AG04449 (cell line): ENCODE results near the gene HBM.
"Not testable (repeated sequence)": the region's sequence is repeated elsewhere in the genome, so short reads cannot be mapped to it uniquely, and the experiment has no call there.

ENCODE experiments used
- CTCF ChIA-PET: fragments of 350-600 bp; formaldehyde crosslinking; extraction: SDS; loops from one replicate; lab custom pipeline; 2021; ENCODE audit warnings: antibody characterized with exemption; lab: Yijun Ruan, JAX
- POLR2A ChIA-PET: fragments of 400-600, 350-600 bp; formaldehyde crosslinking; extraction: SDS; loops from one replicate; lab custom pipeline; 2020; ENCODE audit warnings: antibody characterized with exemption, inconsistent platforms; lab: Yijun Ruan, JAX
- DNase-seq: peaks from one replicate; pipeline ENCODE4 v3.0.0-alpha.2; 2010; ENCODE audit warnings: low read depth, low spot score
- H3K4me3 ChIP-seq: 2 replicates; pipeline ENCODE4 v1.5.1; 2011; ENCODE audit warnings: low read depth, mild to moderate bottlenecking, control low read depth, low read length
- TF ChIP-seq, protein P1 (sequence below): IDR thresholded peaks from one replicate; pipeline ENCODE4 v1.5.1; 2011; ENCODE audit warnings: mild to moderate bottlenecking, moderate library complexity, low read length, control low read depth, inconsistent platforms; ENCODE audit not compliant: insufficient read depth; ENCODE audit errors: missing control alignments

HBM gene

DNA sequence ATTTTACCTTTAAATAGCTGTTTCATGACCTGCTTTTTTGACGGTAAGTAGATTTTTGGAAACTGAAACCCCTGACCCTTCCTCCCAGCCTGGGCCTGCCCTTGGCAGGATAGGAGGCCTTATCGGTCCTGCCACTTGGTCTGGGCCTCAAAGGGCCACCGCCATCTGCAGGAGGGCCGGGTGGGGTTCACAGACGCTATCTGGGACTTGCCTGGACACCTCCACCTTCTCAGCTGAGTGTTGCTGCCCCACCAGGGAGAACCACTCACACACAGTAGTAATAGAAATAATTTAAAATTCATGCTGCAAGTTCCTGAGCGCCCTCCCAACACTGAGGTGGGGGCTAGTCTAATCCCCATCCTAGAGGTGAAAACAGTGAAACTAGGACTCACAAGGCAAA is 22.7 kb upstream of the HBM start:
- TF ChIP-seq, protein P1, sequence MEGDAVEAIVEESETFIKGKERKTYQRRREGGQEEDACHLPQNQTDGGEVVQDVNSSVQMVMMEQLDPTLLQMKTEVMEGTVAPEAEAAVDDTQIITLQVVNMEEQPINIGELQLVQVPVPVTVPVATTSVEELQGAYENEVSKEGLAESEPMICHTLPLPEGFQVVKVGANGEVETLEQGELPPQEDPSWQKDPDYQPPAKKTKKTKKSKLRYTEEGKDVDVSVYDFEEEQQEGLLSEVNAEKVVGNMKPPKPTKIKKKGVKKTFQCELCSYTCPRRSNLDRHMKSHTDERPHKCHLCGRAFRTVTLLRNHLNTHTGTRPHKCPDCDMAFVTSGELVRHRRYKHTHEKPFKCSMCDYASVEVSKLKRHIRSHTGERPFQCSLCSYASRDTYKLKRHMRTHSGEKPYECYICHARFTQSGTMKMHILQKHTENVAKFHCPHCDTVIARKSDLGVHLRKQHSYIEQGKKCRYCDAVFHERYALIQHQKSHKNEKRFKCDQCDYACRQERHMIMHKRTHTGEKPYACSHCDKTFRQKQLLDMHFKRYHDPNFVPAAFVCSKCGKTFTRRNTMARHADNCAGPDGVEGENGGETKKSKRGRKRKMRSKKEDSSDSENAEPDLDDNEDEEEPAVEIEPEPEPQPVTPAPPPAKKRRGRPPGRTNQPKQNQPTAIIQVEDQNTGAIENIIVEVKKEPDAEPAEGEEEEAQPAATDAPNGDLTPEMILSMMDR = no peak
- POLR2A ChIA-PET = no interaction called here
- CTCF ChIA-PET = interaction anchor here (0.6 to 3.2 kb wide), 7 partner anchors 11 to 46 kb away, joined by 3 to 10 read pairs (median 4); partner anchors contain the start of gene HBQ1
- H3K4me3 ChIP-seq = no peak overlapping the region
- DNase-seq = no peak

DNA sequence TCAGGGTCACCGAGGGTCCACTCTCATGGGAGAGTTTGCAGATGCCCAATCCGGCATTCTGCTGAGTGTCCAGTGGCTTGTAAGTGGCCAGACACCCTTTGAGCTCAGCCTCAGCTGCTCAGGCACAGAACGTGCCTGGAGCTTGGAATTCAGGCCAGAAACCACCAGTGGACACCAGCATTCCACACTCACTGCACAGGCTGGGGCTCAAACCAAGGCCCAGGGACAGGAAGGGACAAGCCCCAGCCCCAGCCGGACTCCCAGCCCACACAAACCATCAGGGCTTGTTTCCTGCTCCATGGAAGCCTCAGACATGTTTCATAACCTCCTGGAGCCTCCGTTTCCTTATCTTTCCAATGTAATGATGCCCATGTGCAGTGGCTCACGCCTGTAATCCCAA is 22.3 kb upstream of the HBM start:
- DNase-seq = no peak
- POLR2A ChIA-PET = no interaction called here
- CTCF ChIA-PET = interaction anchor here (0.7 to 3.2 kb wide), 5 partner anchors 26 to 47 kb away, joined by 3 to 10 read pairs (median 5); partner anchors contain the start of gene HBQ1
- H3K4me3 ChIP-seq = no peak overlapping the region
- TF ChIP-seq, protein P1 = no peak

DNA sequence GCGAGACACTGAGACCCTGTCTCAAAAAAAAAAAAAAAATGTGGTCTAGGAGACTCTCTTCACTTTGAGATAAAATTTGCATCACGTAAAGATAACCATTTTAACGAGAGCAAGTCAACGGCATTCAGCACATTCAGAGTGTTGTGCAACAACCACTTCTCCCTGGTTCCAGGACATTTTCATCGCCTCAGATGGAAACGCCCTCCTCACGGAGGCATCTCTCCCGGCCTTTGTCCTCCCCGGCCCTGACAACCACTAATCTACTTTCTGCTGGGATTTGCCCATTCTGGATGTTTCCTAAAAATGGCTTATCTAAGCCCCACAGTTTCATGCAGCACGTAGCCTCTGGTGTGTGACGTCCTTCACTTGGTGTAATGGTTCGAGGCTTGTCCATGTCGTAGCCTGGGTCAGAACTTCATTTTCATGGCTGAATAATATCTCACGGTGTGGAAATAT is 21.0 kb upstream of the HBM start:
- TF ChIP-seq, protein P1 = no peak
- ChIA-PET CTCF (no interaction called here), POLR2A (interaction anchor here (0.6 kb wide), 1 partner anchor 40 kb away, joined by 3 read pairs; no protein-coding TSS in a partner anchor)
- H3K4me3 ChIP-seq = no peak overlapping the region
- no peak for DNase-seq

DNA sequence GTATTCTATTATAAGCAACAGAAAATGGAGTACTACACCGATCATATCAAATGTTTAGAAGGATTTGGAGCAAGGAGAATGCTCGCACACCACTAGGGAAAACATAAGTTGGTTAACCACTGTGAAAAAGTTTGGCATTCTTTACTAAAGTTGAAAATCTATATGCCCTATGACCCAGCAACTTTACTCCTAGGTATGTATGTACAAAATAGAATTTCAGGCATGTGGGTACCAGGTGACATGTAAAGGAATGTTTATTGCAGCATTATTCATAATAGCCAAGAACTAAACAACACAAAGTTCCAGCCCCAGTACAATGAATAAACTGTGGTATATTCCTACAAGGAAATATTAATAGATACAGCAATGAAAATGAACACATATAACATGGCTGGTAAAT is 19.1 kb upstream of the HBM start:
- ChIA-PET CTCF (no interaction called here), POLR2A (no interaction called here)
- TF ChIP-seq, protein P1 = no peak
- no peak overlapping the region for H3K4me3 ChIP-seq
- no peak for DNase-seq

DNA sequence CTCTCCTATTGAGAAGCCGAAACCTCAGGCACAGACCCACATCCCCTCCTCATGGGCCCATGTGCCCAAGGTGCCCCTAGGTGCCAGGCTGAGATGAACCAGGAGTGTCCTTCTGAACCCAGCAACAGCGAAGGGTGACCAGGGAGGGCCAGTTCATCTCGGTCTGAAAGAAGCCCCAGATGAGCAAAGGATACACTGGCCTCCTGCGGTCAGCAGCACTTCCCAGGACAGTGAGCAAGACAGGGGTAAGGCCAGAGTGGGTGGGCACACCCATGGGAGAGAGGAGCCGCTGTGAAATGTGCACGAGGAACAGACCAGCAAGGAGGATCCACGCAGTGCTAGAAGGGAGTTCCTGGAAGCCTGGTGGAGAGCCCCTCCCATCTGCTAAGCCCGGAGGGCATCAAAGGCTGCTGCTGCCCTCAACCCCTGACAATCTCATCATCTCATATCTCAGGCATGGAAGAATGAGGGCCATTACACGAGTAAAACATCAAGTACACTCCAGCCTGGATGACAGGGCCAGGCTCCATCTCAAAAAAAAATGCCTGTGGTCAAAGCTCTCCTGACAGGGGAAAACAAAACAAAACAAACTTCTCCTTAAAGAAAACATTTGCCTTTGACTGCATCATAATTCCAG is 16.6 kb upstream of the HBM start:
- peak; percentile 16 for DNase-seq
- POLR2A ChIA-PET = no interaction called here
- CTCF ChIA-PET = interaction anchor here (1.1 to 2.4 kb wide), 2 partner anchors 32 to 42 kb away, joined by 4 to 8 read pairs; partner anchors contain the start of gene HBQ1
- TF ChIP-seq, protein P1 = no peak
- H3K4me3 ChIP-seq = no peak overlapping the region

DNA sequence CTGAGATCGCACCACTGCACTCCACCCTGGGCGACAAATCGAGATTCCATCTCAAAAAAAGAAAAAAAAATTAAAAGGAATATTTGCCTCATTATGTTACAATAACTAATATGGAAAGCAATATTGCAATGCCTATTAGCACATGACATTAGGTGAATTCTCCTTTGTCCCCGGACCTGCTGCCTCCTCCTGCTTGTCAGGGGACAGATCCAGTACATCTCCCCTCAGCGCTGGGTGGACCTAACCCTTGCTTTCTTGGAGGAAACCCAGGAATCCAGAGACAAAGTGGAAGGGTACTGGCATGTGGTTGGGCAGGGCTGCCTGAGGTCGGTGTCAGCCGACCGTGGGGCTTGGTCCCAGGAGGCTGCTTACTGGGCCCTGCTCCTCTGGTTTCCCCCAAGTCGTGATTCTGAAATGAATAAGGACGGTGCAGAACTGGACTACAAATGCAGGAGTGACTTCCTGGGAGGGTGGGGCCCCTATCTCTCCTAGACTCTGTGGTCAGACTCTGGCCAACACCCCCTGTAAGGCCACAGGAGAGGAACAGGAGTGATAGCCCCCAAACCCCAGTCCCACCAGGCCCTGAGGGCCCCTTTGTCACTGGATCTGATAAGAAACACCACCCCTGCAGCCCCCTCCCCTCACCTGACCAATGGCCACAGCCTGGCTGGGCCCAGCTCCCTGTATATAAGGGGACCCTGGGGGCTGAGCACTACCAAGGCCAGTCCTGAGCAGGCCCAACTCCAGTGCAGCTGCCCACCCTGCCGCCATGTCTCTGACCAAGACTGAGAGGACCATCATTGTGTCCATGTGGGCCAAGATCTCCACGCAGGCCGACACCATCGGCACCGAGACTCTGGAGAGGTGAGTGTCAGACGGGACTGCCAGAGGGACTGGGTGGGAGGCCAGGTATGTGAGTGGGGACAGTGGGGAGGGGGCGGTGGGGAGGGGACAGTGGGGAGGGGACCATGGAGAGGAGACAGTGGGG is 13.3 kb upstream of the HBM start, which contains the start of gene HBZ:
HBZ (plus strand) TSS at position 504 of the 988 bp plus-strand sequence; CDS start at position 770, 266 bp downstream.
- DNase-seq = no peak
- TF ChIP-seq, protein P1 = no peak
- POLR2A ChIA-PET = no interaction called here
- CTCF ChIA-PET = no interaction called here
- no peak within 1 kb of the TSS for H3K4me3 ChIP-seq

DNA sequence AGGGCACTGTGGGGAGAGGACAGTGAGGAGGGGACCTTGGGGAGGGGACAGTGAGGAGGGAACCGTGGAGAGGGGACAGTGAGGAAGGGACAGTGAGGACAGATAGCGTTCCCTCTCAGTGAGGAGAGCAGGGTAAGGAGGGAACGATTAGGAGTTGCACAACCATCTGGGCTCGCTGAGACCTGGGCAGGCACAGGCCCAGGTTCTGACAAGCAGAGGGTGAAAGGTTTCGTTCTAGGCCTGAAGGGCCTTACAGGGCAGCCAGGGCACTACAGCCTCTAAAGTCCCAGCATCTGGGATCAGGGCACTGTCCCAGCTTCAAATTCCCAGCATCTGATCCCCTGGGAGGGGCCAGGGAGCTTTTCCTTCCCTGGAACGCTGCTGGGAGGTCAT is 12.7 kb upstream of the HBM start:
- DNase-seq, POLR2A ChIA-PET, H3K4me3 ChIP-seq, CTCF ChIA-PET: not testable (repeated sequence)

DNA sequence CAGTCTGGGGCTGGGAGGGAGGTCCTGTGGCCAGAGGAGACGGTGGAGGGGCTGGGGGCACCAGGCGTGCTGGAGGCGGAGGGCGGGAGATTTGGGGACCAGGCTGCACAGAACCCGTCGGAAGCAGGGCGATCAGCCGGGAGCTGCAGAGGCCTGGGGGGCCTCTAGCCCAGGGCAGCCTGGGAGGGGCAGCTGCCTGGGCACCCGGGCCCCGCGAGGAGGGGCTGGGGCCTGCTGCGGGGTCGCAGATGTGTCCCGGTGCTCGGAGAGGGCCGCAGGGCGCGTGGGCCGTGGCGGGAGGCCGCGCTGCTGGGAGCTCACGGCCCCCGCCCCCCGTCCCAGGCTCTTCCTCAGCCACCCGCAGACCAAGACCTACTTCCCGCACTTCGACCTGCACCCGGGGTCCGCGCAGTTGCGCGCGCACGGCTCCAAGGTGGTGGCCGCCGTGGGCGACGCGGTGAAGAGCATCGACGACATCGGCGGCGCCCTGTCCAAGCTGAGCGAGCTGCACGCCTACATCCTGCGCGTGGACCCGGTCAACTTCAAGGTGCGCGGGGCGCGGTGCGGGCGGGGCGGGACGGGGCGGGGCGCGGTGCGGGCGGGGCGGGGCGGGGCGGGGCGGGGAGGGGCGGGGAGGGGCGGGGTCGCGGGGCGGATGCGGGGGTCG is 12.1 kb upstream of the HBM start:
- H3K4me3 ChIP-seq, POLR2A ChIA-PET, DNase-seq: not testable (repeated sequence)
- CTCF ChIA-PET = interaction anchor here (2.3 kb wide), 1 partner anchor 27 kb away, joined by 11 read pairs; the partner anchor contains the start of gene HBQ1
